NCI-H1930 (cell line): ENCODE measurements around the gene SRGAP3.

Source experiments
- DNase-seq, 2 experiments: peaks; one replicate each; lab custom pipeline; 2025; lab: John Stamatoyannopoulos, UW

Gene SRGAP3

GRCh38 chr3:9047452-9048346 lies 201.7 kb downstream of the SRGAP3 start:
- no peak for DNase-seq

GRCh38 chr3:9045371-9045770 lies 204.1 kb downstream of the SRGAP3 start:
- DNase-seq: no peak

GRCh38 chr3:9043063-9043462 lies 206.4 kb downstream of the SRGAP3 start:
- no peak for DNase-seq

- DNase-seq: no peak
These were observed 207.8 kb downstream of the SRGAP3 start for GRCh38 chr3:9041626-9042025.

GRCh38 chr3:9040996-9041395 lies 208.4 kb downstream of the SRGAP3 start:
- no peak for DNase-seq

- no peak for DNase-seq
These were observed 212.2 kb downstream of the SRGAP3 start for GRCh38 chr3:9037144-9037711.

GRCh38 chr3:9036404-9037131 lies 212.9 kb downstream of the SRGAP3 start:
- DNase-seq: no peak

GRCh38 chr3:9035961-9036360 lies 213.5 kb downstream of the SRGAP3 start:
- no peak for DNase-seq

- DNase-seq: no peak
These were observed 214.0 kb downstream of the SRGAP3 start for GRCh38 chr3:9035473-9035872.

GRCh38 chr3:9033867-9034266 lies 215.6 kb downstream of the SRGAP3 start:
- no peak for DNase-seq

GRCh38 chr3:9032231-9032777 lies 217.1 kb downstream of the SRGAP3 start:
- DNase-seq: no peak

- DNase-seq: no peak
These were observed 219.4 kb downstream of the SRGAP3 start for GRCh38 chr3:9030034-9030433.

- DNase-seq: no peak
These were observed 221.3 kb downstream of the SRGAP3 start for GRCh38 chr3:9028134-9028533.

GRCh38 chr3:9026320-9027045 lies 223.0 kb downstream of the SRGAP3 start:
- no peak for DNase-seq

GRCh38 chr3:9024341-9024740 lies 225.1 kb downstream of the SRGAP3 start:
- no peak for DNase-seq

GRCh38 chr3:9023226-9023590 lies 226.2 kb downstream of the SRGAP3 start:
- no peak for DNase-seq

- no peak for DNase-seq
These were observed 226.9 kb downstream of the SRGAP3 start for GRCh38 chr3:9022305-9023225.

- DNase-seq: no peak
These were observed 228.0 kb downstream of the SRGAP3 start for GRCh38 chr3:9021271-9022009.

- DNase-seq: no peak
These were observed 229.0 kb downstream of the SRGAP3 start for GRCh38 chr3:9020426-9020825.
